IPS-NIHi7 (cell line): Measurements from ENCODE around the gene ELOVL5.
A peak's percentile ranks its signal among the peaks of the same experiment; 100 is the strongest.
"Not testable (repeated sequence)": the region's sequence is repeated elsewhere in the genome, so short reads cannot be mapped to it uniquely, and the experiment has no call there.

Experiments used
- DNase-seq: peaks from one replicate; pipeline ENCODE4 v3.0.0; 2012; ENCODE audit warnings: mixed read lengths; ENCODE audit errors: extremely low spot score

ELOVL5 gene

DNA sequence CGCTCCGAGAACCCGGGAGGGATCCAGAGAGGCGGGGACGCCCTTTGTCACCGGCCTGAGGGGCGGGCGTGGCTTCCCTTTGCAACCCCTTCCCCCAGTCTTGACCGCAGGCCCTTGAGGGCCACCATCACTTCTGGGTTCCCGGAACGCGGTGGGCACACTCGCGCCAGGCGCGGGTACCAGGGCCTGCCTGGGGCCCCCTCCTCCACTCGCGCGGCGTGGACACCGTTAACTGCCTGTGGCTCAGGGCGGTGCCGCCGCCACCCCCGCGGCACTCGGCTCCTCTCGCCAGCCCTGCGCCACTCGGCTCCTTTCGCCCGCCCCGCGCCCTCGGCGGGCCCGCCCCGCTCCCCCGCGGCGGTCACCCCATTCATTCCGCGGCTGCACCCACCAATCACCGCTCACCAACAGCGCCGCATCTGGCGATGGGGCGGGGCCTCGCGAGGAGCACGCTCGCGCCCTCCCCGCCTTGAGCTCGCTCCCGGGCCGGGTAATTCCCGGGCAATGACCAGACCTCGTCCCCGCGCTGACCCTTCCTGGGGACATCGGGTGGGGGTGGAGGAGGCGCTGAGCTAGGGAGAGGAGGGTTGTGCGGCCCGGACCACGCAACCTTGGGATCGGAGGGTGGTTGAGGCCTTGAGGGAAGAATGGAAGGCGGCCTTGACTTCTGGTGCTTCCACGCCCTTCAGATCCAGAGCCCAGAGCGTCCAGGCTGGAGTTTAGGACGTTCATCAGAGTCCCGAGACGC lies 10.5 kb upstream of the ELOVL5 start:
- DNase-seq, result peak; percentile 98

DNA sequence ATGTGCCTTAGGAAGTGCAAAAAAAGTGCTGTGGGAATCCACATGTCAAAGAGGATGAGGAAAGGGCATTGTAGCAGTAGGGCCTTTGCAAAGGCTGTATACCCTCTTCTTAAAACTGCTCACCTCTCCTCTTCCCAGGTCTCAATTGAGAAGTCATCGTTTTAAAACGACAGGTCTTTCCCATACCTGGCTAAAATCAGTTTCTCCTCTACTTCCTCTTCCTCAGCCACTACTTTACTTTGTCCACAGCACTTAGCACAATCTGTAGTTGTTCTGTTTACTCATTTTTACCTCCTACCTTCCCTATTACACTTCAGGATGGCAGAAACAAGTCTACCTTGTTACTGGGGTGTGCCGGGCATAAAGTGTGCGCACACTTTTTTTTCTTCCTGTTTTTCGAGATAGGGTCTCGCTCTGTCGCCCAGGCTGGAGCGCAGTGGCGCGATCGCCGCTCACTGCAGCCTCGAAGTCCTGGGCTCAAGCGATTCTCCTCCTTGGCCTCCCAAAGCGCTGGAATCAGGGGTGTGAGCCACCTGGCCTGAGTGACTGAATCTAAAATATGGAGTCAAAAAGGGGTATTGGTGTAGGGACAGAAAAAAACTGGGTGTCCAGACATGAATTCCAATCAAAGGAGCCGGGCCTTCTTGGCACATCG lies 9.8 kb upstream of the ELOVL5 start:
- DNase-seq, result no peak

GRCh38 chr6:53357576-53358360 lies 9.0 kb upstream of the ELOVL5 start:
- DNase-seq, result no peak

DNA sequence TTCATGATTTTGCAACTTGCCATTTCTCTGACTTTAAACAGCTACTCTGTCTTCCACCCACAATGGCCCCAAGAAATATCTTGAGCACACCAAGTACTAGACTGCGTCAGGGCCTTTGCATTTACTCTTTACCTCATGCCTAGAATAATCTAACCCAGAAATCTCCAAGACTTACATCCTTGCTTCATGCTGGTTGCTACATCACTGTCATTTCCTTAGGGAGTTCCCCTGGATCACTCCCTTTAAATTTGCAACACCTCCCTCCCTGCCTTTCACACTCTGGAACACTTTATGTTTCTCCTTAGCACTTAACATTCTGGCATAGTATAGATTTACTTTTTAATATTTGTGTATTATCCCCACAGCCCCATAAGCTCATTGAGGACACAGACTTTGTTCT lies 4.9 kb upstream of the ELOVL5 start:
- no peak for DNase-seq

DNA sequence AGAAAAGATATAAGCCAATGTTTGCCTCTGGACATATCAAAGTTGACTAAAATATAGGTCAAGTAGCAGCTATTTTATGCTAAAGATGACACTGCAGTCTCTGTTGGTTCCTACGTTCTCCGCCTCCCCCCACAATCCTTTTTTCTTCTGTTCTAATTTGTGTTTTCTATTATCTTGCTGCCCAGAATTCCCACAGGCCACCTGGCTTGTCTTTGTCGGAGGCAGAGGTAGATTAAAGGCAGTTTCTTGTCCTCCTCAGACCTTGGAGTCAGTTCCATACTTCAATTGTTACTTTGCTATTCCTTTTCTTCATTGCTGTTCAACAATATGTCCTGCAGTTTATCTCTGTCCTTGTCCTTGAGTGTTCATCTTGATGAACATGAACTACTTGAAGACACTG lies 3.6 kb upstream of the ELOVL5 start:
- DNase-seq, result no peak

DNA sequence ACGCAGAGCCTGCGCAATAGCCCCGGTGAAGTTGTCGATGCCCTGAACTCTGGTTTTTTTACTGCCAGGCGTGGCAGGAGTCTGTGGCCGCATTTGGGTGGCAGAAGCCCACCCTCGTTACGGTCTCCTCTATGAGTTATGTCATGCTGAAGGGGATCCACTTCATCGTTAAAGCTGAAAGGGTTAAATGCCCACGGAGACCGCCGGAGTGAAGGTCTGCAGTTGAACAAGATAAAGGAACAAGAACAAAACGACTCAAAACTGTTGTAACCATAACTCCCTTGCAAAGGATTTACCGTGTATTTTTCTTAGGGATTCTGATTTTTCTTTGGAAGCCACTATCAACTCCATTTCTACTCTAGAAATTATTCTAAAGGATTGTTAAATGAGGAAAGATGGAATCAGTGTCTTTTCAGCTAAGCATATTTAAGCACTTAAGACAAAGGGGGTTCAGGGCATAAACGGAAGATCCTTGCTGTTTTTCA lies 501 bp upstream of the ELOVL5 start:
- no peak for DNase-seq

DNA sequence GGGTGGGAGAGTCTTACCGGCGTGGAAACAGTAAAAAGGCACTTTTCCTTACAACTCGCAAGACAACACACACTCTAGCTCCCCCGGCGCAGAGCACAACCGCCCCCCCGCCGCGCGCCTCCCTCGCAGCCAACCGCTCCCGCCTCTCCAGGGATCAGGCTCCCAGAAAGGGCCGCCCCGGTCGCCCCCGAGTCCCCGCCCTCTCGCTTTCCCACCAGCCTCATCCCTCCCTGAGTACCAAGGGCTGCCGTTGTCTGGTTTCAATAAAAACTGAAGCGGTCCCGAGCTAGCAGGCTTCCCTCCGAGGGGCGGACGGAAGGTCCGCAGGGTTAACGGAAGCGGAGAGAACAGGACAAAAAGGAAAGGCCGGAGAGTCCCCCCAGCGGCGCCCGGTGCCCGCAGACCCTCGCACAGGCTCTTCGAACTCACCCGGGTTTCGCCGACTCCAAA lies 804 bp downstream of the ELOVL5 start:
- DNase-seq, result peak; percentile 65

GRCh38 chr6:53347250-53347920 lies 1.4 kb downstream of the ELOVL5 start:
- DNase-seq, result no peak

- DNase-seq, result not testable (repeated sequence)
These were observed 2.7 kb downstream of the ELOVL5 start for GRCh38 chr6:53346049-53346448.

DNA sequence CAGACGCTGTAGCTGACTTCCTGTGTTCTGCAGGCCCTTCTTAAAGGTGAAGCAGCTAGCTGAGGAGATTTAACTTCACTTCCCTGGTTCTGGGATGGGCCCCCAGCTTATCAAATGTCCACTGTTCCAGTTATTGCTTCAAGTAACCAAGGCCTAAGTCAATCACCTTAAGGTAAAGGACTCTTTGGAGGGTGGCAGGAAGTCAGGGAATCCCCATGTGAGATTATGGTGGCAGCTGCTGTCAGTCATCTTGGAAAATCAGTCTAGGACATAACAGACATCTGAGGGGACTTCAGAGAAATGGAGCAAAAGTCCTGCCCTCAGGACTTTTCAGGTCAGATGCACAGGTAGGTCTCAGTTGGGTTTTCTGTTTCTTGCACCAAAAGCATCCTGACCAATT lies 3.8 kb downstream of the ELOVL5 start:
- no peak for DNase-seq

DNA sequence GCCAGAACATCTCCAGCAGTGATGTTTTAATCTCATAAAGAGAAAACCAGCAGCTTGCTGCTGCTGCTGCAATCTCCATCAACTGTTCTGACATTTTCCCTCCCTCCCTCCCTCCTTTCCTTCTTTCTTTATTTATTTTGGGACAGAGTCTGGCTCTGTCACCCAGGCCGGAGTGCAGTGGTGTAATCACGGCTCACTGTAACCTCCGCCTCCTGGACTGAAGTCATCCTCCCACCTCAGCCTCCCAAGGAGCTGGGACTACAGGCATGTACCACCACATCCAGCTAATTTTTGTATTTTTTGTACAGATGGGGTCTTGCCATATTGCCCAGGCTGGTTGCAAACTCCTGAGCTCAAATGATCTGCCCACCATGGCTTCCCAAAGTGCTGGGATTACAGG lies 5.7 kb downstream of the ELOVL5 start:
- no peak for DNase-seq

DNA sequence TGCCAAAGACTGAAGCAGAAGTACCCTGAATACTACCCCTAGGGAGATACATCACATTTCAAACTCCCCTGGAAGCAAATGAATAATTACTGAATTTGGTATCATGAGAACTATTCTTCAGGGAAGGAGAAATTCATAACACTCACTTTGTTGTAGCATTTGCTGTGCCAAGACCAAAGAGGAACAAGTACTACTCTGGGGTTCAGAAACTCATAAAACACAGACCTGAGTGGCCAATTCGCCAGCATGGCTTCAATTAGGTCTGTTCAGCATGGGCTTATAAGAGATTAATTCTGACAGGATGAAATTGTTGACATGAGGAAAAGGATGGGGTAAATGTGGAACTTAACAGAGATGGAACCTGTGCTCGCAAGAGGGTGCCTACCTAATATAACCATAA lies 6.5 kb downstream of the ELOVL5 start:
- DNase-seq, result no peak

- DNase-seq, result no peak
These were observed 8.2 kb downstream of the ELOVL5 start for GRCh38 chr6:53340536-53340935.

- DNase-seq, result no peak
These were observed 9.3 kb downstream of the ELOVL5 start for GRCh38 chr6:53339424-53339823.

- no peak for DNase-seq
These were observed 10.4 kb downstream of the ELOVL5 start for GRCh38 chr6:53338304-53338703.

GRCh38 chr6:53336070-53336469 lies 12.7 kb downstream of the ELOVL5 start:
- no peak for DNase-seq

GRCh38 chr6:53335224-53335994 lies 13.3 kb downstream of the ELOVL5 start:
- no peak for DNase-seq

DNA sequence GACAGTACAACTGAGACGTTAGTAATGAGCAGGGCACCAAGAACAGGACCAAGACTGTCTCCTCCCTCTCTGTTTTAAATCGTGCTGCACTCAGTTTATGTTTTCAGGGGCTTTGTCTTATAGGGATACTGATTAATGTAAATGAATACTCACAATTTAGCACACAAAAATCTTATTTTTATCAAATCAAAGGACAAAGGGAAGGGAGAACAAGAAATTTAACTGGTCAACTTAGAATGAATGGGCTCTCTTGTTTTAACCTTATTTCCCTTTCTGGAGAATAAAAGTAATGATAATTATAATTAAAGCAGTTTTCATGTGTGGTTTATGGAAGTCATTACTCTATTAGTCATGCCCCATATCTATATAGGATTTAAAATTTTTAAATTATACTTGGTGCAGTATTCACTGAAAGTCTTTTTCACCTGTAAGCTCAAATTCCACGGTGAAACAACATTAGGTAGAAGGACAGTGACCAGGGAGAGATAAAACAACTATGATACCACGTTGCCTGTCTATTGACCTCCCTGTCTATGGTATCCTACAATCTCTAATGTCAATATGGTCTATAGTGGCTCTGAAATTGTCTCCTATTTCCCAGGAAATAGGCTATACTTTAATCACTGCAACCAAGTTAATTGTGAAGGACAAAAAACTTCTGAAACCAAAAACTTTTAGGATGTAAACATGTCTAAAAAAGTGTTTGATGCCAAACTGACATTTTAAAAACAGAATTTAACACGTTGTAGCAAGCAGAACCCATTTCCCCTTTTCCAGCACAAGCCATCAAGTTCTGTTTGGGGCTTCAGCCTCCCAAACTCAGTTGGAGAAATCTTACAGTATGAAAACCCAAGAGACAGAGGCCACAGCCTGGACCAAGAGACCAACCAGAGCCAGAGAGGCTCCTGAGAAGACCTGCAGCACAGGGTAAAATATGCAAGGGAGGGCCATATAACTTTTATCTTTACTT lies 15.0 kb downstream of the ELOVL5 start:
- no peak for DNase-seq

- DNase-seq, result no peak
These were observed 17.1 kb downstream of the ELOVL5 start for GRCh38 chr6:53331678-53332077.

GRCh38 chr6:53330137-53330536 lies 18.6 kb downstream of the ELOVL5 start:
- DNase-seq, result no peak
